HG03103 (cell line): ENCODE measurements around the gene TNS1.

ENCODE experiments used
- ATAC-seq: cut with Tn5 transposase; IDR thresholded peaks from one replicate; pipeline ENCODE4 v1.9.1; 2021; ENCODE audit warnings: low read depth; ENCODE audit not compliant: unreplicated experiment

TNS1 gene

DNA sequence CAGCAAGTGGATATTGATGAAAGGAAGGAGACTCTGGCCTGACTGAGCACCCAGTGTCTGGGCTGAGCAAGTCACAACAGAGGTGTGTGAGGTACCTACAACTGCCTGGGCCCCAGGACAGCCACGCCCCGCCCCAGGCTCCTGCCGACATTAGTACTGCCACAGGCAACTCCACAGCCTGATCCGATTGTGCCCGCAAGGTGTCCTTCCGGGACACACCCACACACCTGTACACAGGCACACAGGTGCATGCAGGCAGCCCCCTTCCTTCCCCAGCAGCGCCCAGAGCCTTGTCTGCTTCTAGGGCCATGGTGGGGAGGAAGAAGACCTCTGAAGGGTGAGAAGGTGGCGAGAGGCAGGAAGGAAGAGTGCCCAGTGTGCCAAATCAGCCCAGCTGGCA lies 83.6 kb downstream of the TNS1 start:
- ATAC-seq = no peak

DNA sequence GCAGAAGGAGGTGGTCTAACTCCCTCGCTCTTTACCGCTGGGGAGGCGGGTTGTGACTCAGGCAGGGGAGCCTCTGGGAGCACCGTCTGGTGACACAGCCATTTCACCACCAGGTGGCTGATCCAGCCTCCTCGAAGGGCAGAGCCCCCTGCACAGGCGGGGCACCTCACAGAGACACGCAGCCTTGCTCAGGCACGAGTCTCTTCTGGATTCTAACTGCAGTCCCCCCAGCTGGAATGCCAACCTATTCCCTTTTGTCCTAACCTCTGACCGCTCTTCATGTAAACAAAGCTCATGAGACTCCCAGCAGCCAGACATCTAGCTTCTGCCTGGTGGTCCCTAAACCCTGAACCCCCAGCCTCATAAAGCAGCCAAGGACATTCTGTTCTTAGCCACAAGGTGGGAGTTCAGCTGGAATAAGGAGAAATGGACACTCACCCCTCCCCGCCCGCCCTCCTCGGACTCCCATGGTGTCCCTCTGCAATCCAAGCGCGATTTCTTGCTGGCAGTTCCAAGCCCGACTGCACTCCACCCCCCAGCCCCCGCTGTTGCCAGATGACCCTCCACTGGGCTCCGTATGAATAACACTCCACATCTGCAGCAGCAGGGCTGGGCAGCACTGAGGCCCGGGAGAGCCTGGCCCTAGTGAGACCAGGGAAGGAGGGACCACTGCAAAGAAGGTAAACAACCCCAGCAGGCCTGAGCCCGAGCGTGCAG lies 84.3 kb downstream of the TNS1 start:
- no peak for ATAC-seq

DNA sequence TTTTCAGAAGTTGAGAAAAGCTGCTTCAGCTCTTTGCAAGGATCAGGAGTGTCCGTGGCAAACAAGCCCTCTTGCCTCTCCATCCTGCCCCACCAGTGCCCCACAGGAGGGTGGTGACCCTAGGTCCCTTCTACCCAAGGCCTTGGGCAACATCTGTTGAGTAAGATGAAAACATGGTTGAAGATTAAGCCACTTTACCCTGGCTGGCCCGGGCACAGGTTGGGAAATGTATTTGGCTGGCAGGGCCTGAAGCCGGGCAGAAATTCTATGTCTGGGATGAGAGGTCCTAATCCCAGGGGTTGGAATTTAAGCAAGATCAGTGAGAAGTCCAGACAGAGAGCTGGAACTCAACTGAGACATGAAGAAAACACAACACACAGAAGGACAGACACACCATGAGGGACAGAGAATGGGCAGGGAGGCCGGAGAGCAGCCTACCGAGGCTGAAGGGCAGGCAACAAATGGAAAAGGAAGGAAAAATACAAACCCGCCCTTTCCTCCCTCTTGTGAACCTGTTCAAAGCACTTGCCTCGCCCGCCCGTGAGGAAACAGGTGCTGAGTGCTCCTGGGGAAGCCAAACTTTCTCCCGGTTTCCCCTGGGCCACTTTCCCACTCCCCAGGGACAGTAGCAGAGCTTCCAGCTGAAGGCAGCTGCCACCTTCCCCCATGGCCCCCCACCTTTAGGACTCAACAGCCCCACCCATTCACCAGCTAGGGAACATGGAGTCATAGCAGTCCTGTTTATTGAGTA lies 86.1 kb downstream of the TNS1 start:
- no peak for ATAC-seq

DNA sequence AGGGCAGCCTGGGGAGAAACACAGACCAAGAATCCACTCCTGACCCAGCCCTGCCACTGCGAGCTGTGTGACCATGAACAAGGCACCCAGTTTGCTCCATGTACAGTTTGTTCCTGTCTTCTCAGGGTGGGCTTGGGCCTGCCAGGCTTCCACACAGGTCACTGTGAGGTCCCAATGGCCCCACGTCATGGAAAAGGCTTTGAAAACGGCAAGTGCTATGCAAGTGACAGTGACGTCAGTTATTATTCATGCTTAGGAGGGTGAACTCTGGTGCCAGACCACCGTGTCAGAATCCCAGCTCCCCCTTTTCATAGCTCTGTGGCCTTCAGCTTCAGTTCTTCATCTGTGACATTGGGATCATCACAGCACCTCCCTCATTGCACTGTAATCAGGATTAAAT lies 87.1 kb downstream of the TNS1 start:
- no peak for ATAC-seq

DNA sequence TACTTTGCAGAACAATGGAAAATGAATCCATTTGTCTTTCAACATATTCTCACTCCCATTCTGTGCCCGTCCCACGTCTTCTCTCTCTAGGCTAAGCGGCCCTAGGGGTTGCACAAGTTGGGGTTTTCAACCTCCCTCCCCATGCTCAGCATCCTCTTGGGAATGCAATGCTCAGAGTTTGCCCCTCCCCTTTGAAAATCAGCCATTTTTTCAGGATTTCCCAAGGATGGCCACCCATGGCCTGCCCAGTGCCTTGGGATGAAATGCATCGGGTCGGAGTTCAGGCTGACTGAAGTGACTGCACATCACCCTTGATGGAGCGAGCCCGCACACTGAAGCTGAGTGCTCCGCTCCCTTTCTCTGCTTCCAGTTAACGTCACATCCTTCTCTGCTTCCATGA lies 87.9 kb downstream of the TNS1 start:
- ATAC-seq = no peak

DNA sequence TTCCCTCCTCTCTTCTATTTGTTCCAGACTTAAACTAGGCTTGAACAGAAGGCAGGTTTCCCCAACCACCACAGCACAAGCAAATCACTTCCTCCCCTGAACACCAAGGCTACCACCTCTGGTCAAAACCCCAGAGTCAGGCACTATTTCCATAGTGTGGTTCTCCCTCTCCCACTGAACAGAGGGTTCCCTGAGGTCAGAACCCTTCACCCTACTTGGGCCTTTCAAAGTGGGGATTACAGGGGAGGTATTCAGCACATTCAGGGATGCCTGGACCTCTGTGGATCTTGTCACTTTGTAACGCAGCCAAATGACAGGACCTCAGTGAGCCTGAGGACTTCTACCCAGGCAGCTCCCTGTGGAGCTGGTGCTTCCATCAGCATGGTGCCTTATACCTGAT lies 88.7 kb downstream of the TNS1 start:
- no peak for ATAC-seq

DNA sequence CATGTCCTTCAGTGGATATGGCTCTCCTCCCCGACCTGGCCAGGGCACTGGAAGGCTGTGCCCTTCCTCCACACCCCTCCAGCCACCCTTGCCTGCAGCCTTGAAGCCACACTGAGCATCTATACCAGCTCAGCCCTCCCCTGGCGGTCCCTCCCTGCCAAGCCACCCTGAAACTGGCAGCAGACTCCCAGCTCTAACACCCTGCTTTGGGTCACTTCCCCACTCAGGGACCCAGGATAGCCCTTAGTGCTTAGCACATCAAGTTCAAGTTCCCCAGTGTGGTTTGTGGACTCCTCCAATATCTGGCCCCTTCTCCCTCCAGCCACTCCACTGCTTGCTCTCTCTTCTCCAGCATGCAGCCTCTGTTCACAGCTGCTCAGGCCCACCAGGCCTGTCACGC lies 89.4 kb downstream of the TNS1 start:
- no peak for ATAC-seq

DNA sequence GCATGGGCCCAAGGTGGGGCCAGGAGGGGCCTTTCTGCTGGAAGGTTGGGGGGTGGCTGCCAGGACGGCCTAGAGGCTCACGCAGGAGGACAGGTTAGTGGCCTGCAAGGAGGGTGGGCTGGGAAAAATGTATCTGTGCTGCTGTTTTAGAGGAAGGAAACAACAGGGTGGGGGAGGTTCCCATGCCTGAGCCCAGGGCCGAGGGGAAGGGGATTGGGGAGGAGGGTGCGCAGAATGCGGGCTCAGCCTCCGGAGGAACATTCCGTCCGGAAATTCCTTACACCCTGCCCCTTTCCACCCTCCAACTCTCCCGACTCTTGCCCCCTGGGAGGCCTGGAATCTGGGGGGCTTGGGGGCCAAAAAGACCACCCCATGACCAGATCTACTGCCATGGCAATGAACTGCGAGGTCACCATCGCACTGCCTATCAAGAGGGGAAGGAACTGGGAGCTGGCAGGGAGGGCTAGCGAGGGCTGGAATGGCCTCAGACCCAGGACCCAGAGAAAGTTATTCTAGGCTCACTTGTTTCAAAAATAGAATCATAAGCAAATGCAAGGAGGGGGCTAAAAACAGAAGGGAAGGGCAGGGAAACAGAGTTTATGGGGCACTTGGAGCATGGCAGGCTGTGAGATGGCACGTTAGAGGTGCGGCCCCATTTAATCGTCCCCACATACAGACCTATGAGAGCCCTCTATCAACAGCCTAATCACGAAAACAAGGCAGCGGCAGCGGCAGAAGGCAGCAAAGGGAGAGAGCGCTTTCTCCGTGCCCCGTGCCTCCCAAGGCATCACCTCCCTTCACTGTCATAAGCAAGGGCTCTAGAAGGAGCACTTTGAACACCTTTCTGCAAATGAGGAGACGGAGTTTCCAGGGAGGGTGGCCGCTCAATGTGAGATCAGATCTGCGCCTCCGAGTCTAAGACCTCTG lies 90.4 kb downstream of the TNS1 start:
- no peak for ATAC-seq

DNA sequence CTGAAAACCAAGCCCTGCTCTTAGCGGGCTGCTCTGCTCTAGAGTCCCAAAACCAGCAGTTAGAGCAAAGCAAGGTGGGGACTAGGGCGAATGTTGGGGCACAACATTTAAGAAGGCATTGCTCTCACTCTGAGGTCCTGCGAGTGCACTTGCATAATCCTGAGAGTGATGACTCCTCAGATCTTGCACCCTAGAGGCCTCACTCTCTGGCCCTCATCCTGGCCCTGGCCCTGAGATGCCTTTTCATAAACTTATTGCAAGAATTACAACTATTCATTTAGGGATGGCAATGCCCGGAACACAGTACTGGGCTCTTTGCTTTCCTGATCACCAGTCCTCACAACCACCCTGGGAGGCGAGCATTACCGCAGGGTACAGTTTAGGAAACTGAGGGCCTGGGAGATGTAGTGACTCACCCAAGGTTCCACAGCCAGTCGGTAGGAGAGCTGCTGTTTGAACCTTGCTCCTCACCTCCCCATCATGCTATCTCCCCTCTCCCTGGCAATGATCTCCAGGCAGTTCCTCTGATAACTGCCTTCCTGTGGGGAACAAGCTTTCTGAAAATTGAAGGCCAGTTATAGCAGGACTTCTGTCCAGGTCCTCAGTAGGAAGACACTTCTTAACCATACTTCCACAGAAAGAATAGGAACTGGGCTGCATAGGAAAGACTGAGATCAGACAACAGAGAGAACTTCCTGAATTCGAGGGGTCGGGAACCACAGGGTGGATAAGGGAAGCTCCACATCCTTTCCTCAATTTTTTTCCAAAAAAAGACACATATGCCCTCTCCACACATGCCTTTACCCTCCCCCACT lies 91.3 kb downstream of the TNS1 start:
- no peak for ATAC-seq

DNA sequence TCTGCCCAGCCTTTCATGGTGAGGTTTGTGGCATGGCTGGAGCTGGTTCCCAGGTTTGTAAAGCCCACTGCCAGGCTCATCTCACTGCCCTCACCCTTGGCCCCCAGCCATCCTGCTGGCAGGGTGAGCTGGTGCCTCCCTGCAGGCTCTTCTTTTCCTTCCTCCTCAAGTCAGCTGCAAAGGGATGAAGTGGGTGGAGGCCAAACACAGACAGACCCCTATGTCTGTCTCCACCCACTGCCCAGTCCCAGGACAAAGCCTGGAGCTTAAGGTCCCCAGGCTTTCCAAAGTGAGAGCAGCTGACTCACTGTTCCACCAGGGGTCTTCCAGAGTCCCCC lies 92.0 kb downstream of the TNS1 start:
- no peak for ATAC-seq

DNA sequence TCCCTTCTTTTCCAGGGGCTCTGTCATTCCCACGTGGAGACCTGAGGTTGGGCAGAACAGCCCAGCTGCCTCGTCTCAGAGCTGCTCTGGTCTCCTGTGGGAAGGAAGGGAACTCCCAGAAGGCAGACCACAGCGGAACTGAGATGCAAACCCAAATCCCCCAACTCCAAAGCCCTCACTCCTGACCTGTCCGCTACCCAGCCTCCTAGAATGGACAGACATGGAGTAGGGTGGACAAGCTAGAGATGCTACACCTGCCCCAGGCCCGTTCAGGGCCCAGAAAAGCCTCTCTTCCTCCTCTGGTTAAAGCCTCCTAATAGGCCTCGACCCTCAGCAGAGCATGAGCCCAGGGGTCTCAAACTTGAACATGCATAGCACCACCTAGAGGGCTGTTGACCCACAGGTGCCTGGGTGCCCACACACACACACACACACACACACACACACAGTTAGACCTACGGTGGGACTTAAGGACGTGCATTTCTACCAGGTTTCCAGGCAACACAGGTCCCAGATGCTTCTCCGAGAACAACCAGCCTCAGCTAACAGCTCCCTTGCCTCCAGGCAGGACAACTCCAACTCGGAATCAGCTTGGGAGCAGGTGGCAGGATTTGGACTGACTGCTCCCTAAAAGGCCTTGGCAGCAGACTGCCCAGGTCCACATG lies 93.5 kb downstream of the TNS1 start:
- ATAC-seq = no peak

DNA sequence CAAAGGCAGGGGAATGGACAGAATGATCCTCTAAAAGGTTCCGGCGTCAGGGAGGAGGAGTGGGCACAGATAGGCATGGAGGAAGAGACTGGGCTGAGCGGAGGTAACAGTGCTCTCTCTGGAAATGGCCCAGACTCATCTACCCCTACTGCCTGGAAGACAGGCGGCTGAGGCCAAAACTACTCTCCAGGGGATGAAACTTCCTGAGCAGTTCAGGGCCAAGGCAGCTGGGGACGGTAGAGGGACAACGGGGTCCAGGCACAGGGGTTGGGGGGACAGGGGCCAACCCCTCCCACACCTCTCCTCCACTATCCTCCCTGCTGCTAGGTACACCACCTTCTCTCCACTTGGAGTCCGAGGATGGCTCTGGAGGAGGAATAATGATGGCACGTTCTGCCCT lies 94.3 kb downstream of the TNS1 start:
- no peak for ATAC-seq

DNA sequence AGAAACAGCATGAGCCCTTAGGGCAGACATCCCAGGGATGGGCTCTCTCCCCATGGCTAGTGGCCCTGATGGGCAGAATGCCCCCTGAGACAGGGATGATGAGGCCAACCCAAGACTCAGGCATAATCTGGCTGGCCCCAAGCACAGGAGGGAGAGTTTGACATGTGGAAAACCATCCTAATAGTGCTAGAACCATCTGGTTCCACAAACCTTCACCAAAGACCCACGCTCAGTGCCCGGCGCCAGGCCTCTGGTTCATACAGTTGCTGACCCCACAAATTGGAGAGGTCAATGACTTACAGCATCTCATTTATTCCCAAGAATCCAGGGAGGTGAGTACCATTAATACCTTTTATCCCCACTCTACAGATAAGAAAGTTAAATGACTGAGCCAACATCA lies 95.5 kb downstream of the TNS1 start:
- ATAC-seq = no peak

DNA sequence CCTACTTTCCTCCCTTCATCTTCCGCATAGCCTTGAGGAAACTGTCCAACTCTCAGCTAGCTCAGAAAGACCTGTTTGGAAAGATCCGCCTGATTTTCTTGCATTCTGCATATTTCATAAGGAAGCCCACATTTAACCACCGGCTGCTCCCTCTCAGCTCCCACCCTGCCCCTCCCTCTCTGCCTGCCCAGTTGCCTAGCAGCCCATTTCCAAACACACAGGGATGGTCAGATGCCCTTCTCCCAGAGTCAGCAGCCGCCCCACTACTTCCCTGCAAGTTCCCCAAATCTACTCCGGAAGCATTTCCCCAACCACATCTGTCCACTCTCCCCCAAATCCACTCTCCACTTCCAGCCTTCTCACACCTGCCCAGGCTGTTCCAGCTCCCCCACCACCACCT lies 96.0 kb downstream of the TNS1 start:
- ATAC-seq = no peak

DNA sequence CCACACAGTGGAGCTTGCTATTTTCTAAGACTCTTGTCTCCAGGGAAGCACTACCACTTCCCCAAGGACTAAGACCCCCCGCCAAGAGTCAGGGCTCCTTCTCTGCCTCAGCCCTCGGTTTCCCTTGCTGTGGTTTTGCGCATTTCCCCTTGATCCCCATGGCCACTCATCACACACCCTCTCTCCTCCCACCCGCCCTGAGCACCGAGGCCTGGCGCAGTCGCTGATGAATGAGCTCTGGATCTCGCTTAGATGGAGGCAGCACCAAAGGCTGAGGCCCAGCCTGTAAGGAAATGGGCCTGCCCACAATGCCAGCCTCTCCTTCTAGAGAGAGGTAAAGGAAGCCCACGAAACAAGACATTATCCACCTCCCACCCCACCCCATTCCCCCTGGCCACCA lies 96.9 kb downstream of the TNS1 start:
- ATAC-seq = no peak

DNA sequence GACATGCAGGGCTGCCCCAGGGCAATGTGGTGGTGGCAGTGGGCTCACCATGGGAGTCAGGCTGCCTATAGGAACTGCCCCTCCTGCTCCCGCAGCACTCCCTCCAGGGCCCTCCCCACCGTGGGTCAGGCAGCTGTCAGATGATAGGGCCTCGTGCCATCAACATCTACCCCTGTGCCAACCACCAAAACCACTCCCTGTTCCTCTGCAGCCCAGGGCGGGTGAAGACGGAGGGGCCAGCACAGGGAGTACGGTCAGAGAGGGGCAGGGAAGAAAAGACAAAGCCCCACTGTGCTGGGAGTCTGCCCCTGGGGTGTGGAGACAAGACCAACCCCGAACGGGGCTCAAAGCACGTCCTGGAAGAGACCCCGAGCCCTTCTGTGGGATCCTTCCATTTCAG lies 97.4 kb downstream of the TNS1 start:
- ATAC-seq = no peak

DNA sequence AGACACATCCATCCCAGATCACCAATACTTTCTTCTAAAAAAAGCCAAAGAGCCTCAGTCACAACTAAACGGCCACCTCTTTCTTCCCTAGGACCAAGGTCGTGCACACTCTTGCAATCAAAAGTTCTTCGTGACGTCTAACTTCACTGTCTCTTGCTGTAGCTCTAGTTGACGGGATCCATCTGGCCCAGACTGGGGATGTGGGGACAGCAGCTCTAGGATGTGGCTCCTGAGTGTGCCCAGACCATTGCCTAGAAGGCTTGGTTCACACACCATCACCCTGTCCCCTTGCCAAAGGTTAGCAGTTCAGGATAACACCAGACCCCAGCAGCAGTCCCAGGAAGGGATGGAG lies 98.2 kb downstream of the TNS1 start:
- no peak for ATAC-seq

DNA sequence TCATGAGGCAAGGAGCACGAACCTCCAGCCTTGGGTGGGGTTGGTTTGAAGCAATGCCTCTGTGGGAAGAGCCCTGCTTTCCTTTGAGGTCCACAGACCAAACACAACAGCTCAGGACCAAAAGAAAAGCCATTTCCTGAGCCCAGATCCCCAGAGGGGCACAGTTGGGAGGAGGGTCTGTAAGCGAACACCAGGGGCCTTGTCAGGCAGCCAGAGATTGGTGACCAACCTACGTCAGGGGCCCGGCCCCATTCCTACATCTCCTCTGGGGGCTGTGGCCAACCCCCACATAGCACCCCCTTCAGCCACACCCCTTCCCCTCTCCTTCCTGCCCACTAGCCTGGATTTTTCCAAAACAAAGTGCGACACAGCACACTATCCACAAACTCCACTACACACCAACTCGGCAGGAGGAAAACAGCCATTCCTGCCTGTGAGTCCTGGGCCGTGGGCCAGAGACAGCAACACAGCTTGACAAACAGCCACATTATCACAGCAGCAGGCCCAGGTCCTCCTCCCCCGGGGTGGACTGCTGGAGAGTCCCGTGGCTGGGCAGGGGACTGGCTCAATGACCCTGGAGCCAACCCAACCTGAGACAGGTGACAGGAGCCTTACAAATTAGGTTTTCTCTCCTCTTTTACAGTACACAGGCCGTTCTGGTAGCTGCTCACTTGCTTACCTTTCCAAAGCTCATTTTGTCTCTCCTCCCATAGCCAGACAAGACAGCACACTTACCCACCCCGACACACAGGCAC lies 98.8 kb downstream of the TNS1 start:
- ATAC-seq = no peak

DNA sequence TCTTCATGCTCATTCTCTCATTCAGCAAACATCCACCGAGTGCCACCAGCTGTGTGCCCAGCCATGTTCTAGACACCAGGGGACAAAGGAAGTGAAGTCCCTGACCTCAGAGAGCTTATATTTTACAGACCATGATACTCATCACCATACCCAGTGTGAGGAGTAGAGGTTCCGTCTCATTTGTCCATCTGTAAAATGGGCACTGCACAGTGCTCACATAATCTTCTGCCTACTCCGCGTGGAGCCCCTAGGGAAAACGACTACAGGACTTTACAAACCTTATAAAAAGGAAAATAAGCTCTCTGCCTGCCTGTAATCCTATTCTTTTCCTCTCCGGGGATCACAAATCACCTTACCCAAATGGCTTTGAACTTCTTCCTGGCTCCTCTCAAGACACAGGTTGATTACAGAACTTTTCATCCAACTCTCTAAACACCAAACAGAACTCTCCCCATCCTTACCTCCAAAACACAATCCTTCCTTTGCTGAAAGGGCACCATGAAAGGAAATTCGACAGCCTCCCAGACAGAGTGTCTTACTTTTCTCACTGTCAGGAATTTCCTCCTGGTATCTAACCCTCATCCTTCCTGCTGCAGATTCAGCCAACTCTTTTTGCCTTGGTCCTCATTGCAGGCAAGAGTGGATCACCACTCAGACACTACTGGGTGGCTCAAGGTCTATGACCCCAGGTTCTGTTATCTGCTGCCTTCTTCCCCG lies 99.5 kb downstream of the TNS1 start:
- no peak for ATAC-seq
